BLaER1 (cell line): ENCODE results near the gene STAT6.
"Not testable (repeated sequence)": the region's sequence is repeated elsewhere in the genome, so short reads cannot be mapped to it uniquely, and the experiment has no call there.

ENCODE experiments used
- H3K27ac ChIP-seq: shearing (Covaris generic); formaldehyde crosslinking; 2 replicates; pipeline ENCODE4 v1.8.1; 2022
- H3K27me3 ChIP-seq: shearing (Covaris generic); formaldehyde crosslinking; 2 replicates; pipeline ENCODE4 v1.8.1; 2022
- H3K36me3 ChIP-seq: shearing (Covaris generic); formaldehyde crosslinking; 2 replicates; pipeline ENCODE4 v1.8.1; 2022
- H3K4me1 ChIP-seq: shearing (Covaris generic); formaldehyde crosslinking; 2 replicates; pipeline ENCODE4 v1.8.1; 2022
- H3K4me2 ChIP-seq: shearing (Covaris generic); formaldehyde crosslinking; 2 replicates; pipeline ENCODE4 v1.8.1; 2022
- H3K4me3 ChIP-seq: shearing (Covaris generic); formaldehyde crosslinking; 2 replicates; pipeline ENCODE4 v1.8.1; 2022
- H3K9ac ChIP-seq: shearing (Covaris generic); formaldehyde crosslinking; 2 replicates; pipeline ENCODE4 v1.8.1; 2022
- H3K9me3 ChIP-seq: shearing (Covaris generic); formaldehyde crosslinking; 2 replicates; pipeline ENCODE4 v1.8.1; 2022
- H4K20me1 ChIP-seq: shearing (Covaris generic); formaldehyde crosslinking; 2 replicates; pipeline ENCODE4 v1.8.1; 2022
- Cebpa-rat ChIP-seq: shearing (Covaris generic); IDR thresholded peaks from 2 replicates; pipeline ENCODE4 v1.8.1; 2022

The STAT6 gene

GRCh38 chr12:57127101-57127725 is 16.1 kb upstream of the STAT6 start:
- peaks cover 35% of the 10 kb centered on the region for H3K4me1 ChIP-seq
- H3K4me2 ChIP-seq: peak overlapping the region; percentile 90
- TF ChIP-seq Cebpa-rat: no peak
- H3K9ac ChIP-seq: peak overlapping the region; percentile 77; the same call in 1 of the 2 replicates
- no peaks in the 10 kb centered on the region for H3K9me3 ChIP-seq
- H3K36me3 ChIP-seq: no peaks in the 10 kb centered on the region
- H3K27ac ChIP-seq: no peak overlapping the region
- peaks cover 21% of the 10 kb centered on the region for H4K20me1 ChIP-seq
- peaks cover 30% of the 10 kb centered on the region for H3K27me3 ChIP-seq
- H3K4me3 ChIP-seq: peak overlapping the region; percentile 85

GRCh38 chr12:57126561-57126960 is 15.4 kb upstream of the STAT6 start:
- Histone ChIP-seq H3K4me2 (peak overlapping the region; percentile 90; the same call in 1 of the 2 replicates), H3K4me3 (no peak overlapping the region), H3K27me3 (peaks cover 30% of the 10 kb centered on the region), H3K9ac (no peak overlapping the region), H3K9me3 (no peaks in the 10 kb centered on the region), H3K27ac (no peak overlapping the region), H3K36me3 (no peaks in the 10 kb centered on the region), H3K4me1 (peaks cover 35% of the 10 kb centered on the region), H4K20me1 (peaks cover 14% of the 10 kb centered on the region)
- TF ChIP-seq Cebpa-rat: no peak

- no peak for TF ChIP-seq Cebpa-rat
- no peak overlapping the region for H3K9ac ChIP-seq
- H3K4me2 ChIP-seq: no peak overlapping the region
- H3K4me1 ChIP-seq: peaks cover 33% of the 10 kb centered on the region
- H4K20me1 ChIP-seq: peaks cover 9% of the 10 kb centered on the region
- H3K4me3 ChIP-seq: no peak overlapping the region
- H3K27me3 ChIP-seq: peaks cover 30% of the 10 kb centered on the region
- H3K36me3 ChIP-seq: no peaks in the 10 kb centered on the region
- no peak overlapping the region for H3K27ac ChIP-seq
- H3K9me3 ChIP-seq: no peaks in the 10 kb centered on the region
Measured at GRCh38 chr12:57126061-57126460, 14.9 kb upstream of the STAT6 start.

GRCh38 chr12:57124261-57124877 is 13.2 kb upstream of the STAT6 start:
- no peaks in the 10 kb centered on the region for H3K9me3 ChIP-seq
- no peak overlapping the region for H3K9ac ChIP-seq
- peaks cover 27% of the 10 kb centered on the region for H3K27me3 ChIP-seq
- H3K36me3 ChIP-seq: no peaks in the 10 kb centered on the region
- no peaks in the 10 kb centered on the region for H4K20me1 ChIP-seq
- H3K4me1 ChIP-seq: peaks cover 17% of the 10 kb centered on the region
- no peak overlapping the region for H3K4me3 ChIP-seq
- no peak overlapping the region for H3K4me2 ChIP-seq
- no peak for TF ChIP-seq Cebpa-rat
- H3K27ac ChIP-seq: no peak overlapping the region

- Histone ChIP-seq H4K20me1 (no peaks in the 10 kb centered on the region), H3K27me3 (peaks cover 27% of the 10 kb centered on the region), H3K4me2 (no peak overlapping the region), H3K9ac (no peak overlapping the region), H3K4me1 (peaks cover 20% of the 10 kb centered on the region), H3K36me3 (no peaks in the 10 kb centered on the region), H3K27ac (no peak overlapping the region), H3K9me3 (no peaks in the 10 kb centered on the region), H3K4me3 (no peak overlapping the region)
- no peak for TF ChIP-seq Cebpa-rat
Measured at GRCh38 chr12:57123813-57124212, 12.7 kb upstream of the STAT6 start.

- H3K4me2 ChIP-seq, H3K27me3 ChIP-seq, H3K4me1 ChIP-seq, H4K20me1 ChIP-seq, H3K9ac ChIP-seq, H3K4me3 ChIP-seq, H3K27ac ChIP-seq, H3K36me3 ChIP-seq, H3K9me3 ChIP-seq: not testable (repeated sequence)
Measured at GRCh38 chr12:57120718-57121117, 9.6 kb upstream of the STAT6 start.

GRCh38 chr12:57119294-57120085 is 8.3 kb upstream of the STAT6 start:
- Histone ChIP-seq H3K9ac (no peak overlapping the region), H3K4me1 (peaks cover 8% of the 10 kb centered on the region; the same call in 1 of the 2 replicates), H3K27ac (no peak overlapping the region), H3K4me2 (peak overlapping the region; percentile 2; the same call in 1 of the 2 replicates), H3K27me3 (peaks cover under 1% of the 10 kb centered on the region; the same call in 1 of the 2 replicates), H3K36me3 (no peaks in the 10 kb centered on the region), H4K20me1 (no peaks in the 10 kb centered on the region), H3K4me3 (no peak overlapping the region), H3K9me3 (no peaks in the 10 kb centered on the region)
- no peak for TF ChIP-seq Cebpa-rat

- Histone ChIP-seq H3K4me2 (peak overlapping the region; percentile 2; the same call in 1 of the 2 replicates), H3K9ac (no peak overlapping the region), H3K27ac (no peak overlapping the region), H3K36me3 (no peaks in the 10 kb centered on the region), H3K27me3 (no peaks in the 10 kb centered on the region), H3K4me1 (peaks cover 8% of the 10 kb centered on the region; the same call in 1 of the 2 replicates), H4K20me1 (no peaks in the 10 kb centered on the region), H3K4me3 (no peak overlapping the region), H3K9me3 (no peaks in the 10 kb centered on the region)
- TF ChIP-seq Cebpa-rat: no peak
Measured at GRCh38 chr12:57118711-57119271, 7.6 kb upstream of the STAT6 start.

GRCh38 chr12:57116580-57117281 is 5.6 kb upstream of the STAT6 start:
- Histone ChIP-seq H4K20me1 (no peaks in the 10 kb centered on the region), H3K36me3 (no peaks in the 10 kb centered on the region), H3K27ac (no peak overlapping the region), H3K9ac (no peak overlapping the region), H3K27me3 (no peaks in the 10 kb centered on the region), H3K4me3 (no peak overlapping the region), H3K4me1 (peaks cover 16% of the 10 kb centered on the region), H3K4me2 (no peak overlapping the region), H3K9me3 (no peaks in the 10 kb centered on the region)
- TF ChIP-seq Cebpa-rat: no peak
